AG10803 (cell line): Measurements from ENCODE around the gene HAVCR1.
A peak's percentile ranks its signal among the peaks of the same experiment; 100 is the strongest.

Experiments used
- DNase-seq: peaks from one replicate; pipeline ENCODE4 v3.0.0; 2010; ENCODE audit warnings: low read depth
- H3K4me3 ChIP-seq: 2 replicates; pipeline ENCODE4 v1.5.1; 2011; ENCODE audit warnings: mild to moderate bottlenecking, low read length, control low read depth
- TF ChIP-seq, protein P1 (sequence below): conservative IDR thresholded peaks from 2 replicates; pipeline ENCODE4 v1.5.1; 2011; ENCODE audit warnings: mild to moderate bottlenecking, low read length, control low read depth, inconsistent platforms

The HAVCR1 gene

DNA sequence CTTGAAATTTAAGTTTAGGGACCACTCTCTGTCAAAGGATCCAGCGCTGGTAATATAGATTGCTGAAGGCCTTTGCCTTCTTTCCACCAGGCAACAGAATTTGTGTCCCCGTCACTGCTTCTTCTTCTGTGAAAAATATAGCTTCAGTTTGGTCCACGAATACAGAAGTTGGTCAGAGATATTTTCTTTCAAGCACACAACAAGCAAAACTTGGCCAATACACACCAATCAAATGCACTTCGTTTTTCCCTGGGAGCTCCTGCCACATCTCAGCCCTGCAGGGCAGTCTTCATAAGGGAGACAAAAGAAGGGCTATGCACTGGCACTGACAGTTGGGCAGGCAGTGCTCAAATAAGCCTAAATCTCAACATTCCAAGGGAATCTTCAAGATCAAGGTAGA, 27.0 kb upstream of the HAVCR1 start:
- no peak overlapping the region for H3K4me3 ChIP-seq
- TF ChIP-seq, protein P1, sequence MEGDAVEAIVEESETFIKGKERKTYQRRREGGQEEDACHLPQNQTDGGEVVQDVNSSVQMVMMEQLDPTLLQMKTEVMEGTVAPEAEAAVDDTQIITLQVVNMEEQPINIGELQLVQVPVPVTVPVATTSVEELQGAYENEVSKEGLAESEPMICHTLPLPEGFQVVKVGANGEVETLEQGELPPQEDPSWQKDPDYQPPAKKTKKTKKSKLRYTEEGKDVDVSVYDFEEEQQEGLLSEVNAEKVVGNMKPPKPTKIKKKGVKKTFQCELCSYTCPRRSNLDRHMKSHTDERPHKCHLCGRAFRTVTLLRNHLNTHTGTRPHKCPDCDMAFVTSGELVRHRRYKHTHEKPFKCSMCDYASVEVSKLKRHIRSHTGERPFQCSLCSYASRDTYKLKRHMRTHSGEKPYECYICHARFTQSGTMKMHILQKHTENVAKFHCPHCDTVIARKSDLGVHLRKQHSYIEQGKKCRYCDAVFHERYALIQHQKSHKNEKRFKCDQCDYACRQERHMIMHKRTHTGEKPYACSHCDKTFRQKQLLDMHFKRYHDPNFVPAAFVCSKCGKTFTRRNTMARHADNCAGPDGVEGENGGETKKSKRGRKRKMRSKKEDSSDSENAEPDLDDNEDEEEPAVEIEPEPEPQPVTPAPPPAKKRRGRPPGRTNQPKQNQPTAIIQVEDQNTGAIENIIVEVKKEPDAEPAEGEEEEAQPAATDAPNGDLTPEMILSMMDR: no peak
- DNase-seq: no peak

DNA sequence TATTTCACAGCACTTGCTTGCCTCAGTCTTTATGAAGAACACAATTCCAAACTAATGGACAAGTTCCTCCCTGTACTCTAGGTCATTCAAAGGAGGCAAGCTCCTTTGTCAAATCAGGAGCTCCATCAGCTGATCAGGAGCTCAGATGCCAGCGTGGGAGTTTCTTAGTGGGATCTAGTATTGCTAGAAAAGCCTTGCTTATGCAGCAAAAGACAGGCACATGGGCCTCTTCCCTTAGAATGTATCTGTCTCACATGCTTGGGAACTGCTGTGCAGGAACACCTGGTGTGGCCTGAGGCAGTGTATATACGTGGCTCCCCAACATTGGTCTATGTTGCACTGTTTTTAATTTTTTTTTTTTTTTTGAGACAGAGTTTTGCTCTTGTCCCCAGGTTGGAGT, 21.4 kb upstream of the HAVCR1 start:
- no peak for DNase-seq
- TF ChIP-seq, protein P1: no peak
- H3K4me3 ChIP-seq: no peak overlapping the region

DNA sequence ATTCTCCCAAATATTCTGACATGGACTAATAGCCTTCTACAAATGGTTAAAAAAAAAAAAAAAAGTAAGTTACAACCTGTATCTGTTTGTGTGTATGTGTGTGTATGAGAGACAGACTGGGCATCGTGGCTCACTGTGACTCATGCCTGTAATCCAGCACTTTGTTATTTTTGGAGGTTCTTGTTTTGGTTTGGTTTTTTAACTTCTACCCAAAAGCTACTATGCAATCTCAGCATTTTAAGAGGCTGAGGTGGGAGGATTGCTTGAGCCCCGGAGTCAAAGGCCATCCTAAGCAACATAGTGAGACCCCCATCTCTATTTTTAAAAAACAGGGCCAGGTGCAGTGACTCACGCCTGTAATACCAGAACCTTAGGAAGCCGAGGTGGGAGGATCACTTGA, 17.6 kb upstream of the HAVCR1 start:
- peak; percentile 41 for DNase-seq
- TF ChIP-seq, protein P1: no peak
- no peak overlapping the region for H3K4me3 ChIP-seq

DNA sequence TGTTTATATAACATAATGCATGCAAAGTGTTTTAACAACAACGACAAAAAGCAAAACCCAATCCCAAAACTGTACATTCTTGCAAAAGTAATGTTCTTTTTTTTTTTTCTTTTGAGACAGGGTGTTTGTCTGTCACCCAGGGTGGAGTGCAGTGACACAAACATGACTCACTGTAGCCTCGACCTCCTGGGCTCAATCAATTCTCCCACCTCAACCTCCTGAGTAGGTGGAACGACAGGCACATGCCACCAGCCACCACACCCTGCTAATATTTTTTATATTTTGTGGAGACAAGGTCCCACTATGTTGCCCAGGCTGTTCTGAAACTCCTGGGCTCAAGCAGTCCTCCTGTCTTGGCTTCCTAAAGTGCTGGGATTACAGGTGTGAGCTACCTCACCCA, 13.6 kb upstream of the HAVCR1 start:
- no peak for DNase-seq
- TF ChIP-seq, protein P1: no peak
- H3K4me3 ChIP-seq: no peak overlapping the region

GRCh38 chr5:157069949-157070348, 11.0 kb upstream of the HAVCR1 start:
- no peak for DNase-seq
- TF ChIP-seq, protein P1: no peak
- no peak overlapping the region for H3K4me3 ChIP-seq

DNA sequence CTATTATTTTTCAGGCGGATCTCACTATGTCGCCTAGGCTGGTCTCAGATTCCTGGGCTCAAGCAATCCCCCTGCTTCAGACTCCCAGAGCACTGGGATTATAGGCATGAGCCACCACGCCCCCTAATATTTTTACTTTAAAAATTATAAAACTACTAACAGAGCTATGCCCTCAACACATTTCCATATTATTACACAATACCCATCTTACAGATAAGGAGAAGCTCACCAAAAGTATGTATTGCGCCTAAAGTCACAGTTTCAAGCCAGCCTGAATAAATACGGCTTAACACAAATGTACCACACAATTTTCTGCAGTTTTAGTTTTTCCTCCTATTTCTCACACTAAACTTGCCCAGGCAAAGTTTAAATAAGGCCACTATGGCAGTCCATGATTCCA, 9.9 kb upstream of the HAVCR1 start:
- DNase-seq: no peak
- TF ChIP-seq, protein P1: no peak

GRCh38 chr5:157068339-157068738, 9.4 kb upstream of the HAVCR1 start:
- TF ChIP-seq, protein P1: no peak
- H3K4me3 ChIP-seq: no peak overlapping the region
- DNase-seq: no peak

More for the DNA sequence above, 9.9 kb upstream of the HAVCR1 start:
- H3K4me3 ChIP-seq: no peak overlapping the region
